ENCODE data around the gene SH3BGRL.
A peak's percentile ranks its signal among the peaks of the same experiment; 100 is the strongest.

Gene SH3BGRL

DNA sequence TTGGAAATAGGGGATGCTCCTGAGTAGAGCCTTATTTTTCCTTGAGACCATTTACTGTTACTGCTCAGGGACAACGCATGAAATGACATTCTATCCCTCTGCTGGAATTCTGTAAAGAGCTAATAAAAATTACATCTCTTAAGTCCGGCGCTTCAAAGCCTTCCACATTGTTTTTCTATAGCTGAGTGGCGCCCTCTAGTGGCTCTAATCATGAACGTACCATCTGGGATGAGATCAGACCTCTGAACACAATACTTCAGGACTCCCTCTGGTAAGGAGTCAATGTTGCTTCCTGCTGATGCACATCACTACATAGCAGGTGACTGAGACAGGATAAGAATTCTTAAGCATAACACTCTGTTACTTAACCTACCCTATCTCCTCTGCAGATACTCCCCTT lies 6.2 kb upstream of the SH3BGRL start:
- H3K4me1 ChIP-seq (ENCODE audit: control insufficient read depth, insufficient read depth, low read depth, low read length), result no peaks in the 10 kb centered on the region
- no peak overlapping the region for H4K91ac ChIP-seq (ENCODE audit: low read length)
- H3K9ac ChIP-seq (ENCODE audit: low read length), result no peak overlapping the region
- no peak overlapping the region for H3K18ac ChIP-seq (ENCODE audit: low read depth in 1 of 2, low read length in 2 of 2)
- H3K4ac ChIP-seq (ENCODE audit: low read depth in 1 of 2, low read length in 2 of 2), result no peak overlapping the region
- 15% methylated on average over 5 of the region's 5 CpGs for WGBS
- H2BK5ac ChIP-seq (ENCODE audit: low read depth, low read length, poor library complexity, severe bottlenecking), result no peak overlapping the region
- no peaks in the 10 kb centered on the region for H3K36me3 ChIP-seq (ENCODE audit: control insufficient read depth in 1 of 2, insufficient read depth in 2 of 2, low read depth in 1 of 2, low read length in 2 of 2)
- no peaks in the 10 kb centered on the region for H3K9me3 ChIP-seq (ENCODE audit: control insufficient read depth, low read length)
- no peak overlapping the region for H2BK120ac ChIP-seq (ENCODE audit: low read depth, low read length)
- peak; percentile 46 for DNase-seq
- no peak overlapping the region for H2BK15ac ChIP-seq (ENCODE audit: low read depth, poor library complexity, severe bottlenecking)
- no peak overlapping the region for H2AFZ ChIP-seq (ENCODE audit: low read depth, low read length)
- H4K8ac ChIP-seq (ENCODE audit: low read length), result no peak overlapping the region
- no peak overlapping the region for H3K23ac ChIP-seq (ENCODE audit: low read length in 2 of 2)
- no peaks in the 10 kb centered on the region for H3K27me3 ChIP-seq (ENCODE audit: control insufficient read depth in 1 of 2, insufficient read depth in 1 of 2, low read length in 2 of 2)
- H3K27ac ChIP-seq (ENCODE audit: low read length, poor library complexity, severe bottlenecking), result no peak overlapping the region
- no peak overlapping the region for H3K14ac ChIP-seq (ENCODE audit: low read length in 2 of 2)
- no peaks in the 10 kb centered on the region for H3K79me1 ChIP-seq (replicated peaks; ENCODE audit: low read length, poor library complexity, severe bottlenecking)
- no peak overlapping the region for H2BK12ac ChIP-seq (ENCODE audit: low read length in 2 of 2)
- no peak overlapping the region for H2AK5ac ChIP-seq (ENCODE audit: low read length, severe bottlenecking)
- no peak overlapping the region for H3K4me2 ChIP-seq (ENCODE audit: low read length, poor library complexity, severe bottlenecking)
- H3K4me3 ChIP-seq (ENCODE audit: insufficient read depth in 1 of 2, low read depth in 1 of 2, low read length in 2 of 2), result no peak overlapping the region

GRCh38 chrX:81201071-81201470 lies 831 bp upstream of the SH3BGRL start:
- Histone ChIP-seq H2BK120ac (ENCODE audit: low read depth, low read length) (no peak overlapping the region), H3K4me2 (ENCODE audit: low read length, poor library complexity, severe bottlenecking) (peak overlapping the region; percentile 34), H3K14ac (ENCODE audit: low read length in 2 of 2) (no peak overlapping the region), H3K4me1 (ENCODE audit: control insufficient read depth, insufficient read depth, low read depth, low read length) (no peaks in the 10 kb centered on the region), H3K79me1 (replicated peaks; ENCODE audit: low read length, poor library complexity, severe bottlenecking) (no peaks in the 10 kb centered on the region), H2BK12ac (ENCODE audit: low read length in 2 of 2) (no peak overlapping the region), H3K18ac (ENCODE audit: low read depth in 1 of 2, low read length in 2 of 2) (no peak overlapping the region), H2AFZ (ENCODE audit: low read depth, low read length) (no peak overlapping the region), H3K27ac (ENCODE audit: low read length, poor library complexity, severe bottlenecking) (peak overlapping the region; percentile 83), H3K4me3 (ENCODE audit: insufficient read depth in 1 of 2, low read depth in 1 of 2, low read length in 2 of 2) (peak overlapping the region in 1 of 2 experiments; percentile 93), H3K36me3 (ENCODE audit: control insufficient read depth in 1 of 2, insufficient read depth in 2 of 2, low read depth in 1 of 2, low read length in 2 of 2) (no peaks in the 10 kb centered on the region), H3K9ac (ENCODE audit: low read length) (peak overlapping the region; percentile 95), H2BK15ac (ENCODE audit: low read depth, poor library complexity, severe bottlenecking) (no peak overlapping the region), H3K27me3 (ENCODE audit: control insufficient read depth in 1 of 2, insufficient read depth in 1 of 2, low read length in 2 of 2) (no peaks in the 10 kb centered on the region), H2AK5ac (ENCODE audit: low read length, severe bottlenecking) (no peak overlapping the region), H3K9me3 (ENCODE audit: control insufficient read depth, low read length) (no peaks in the 10 kb centered on the region), H2BK5ac (ENCODE audit: low read depth, low read length, poor library complexity, severe bottlenecking) (no peak overlapping the region), H3K23ac (ENCODE audit: low read length in 2 of 2) (no peak overlapping the region), H3K4ac (ENCODE audit: low read depth in 1 of 2, low read length in 2 of 2) (no peak overlapping the region), H4K91ac (ENCODE audit: low read length) (no peak overlapping the region), H4K8ac (ENCODE audit: low read length) (no peak overlapping the region)
- 33% methylated on average over 1 of the region's 1 CpG for WGBS
- peak; percentile 14 for DNase-seq

GRCh38 chrX:81202456-81202819 lies 536 bp downstream of the SH3BGRL start:
- H2AK5ac ChIP-seq (ENCODE audit: low read length, severe bottlenecking), result no peak overlapping the region
- H3K4me3 ChIP-seq (ENCODE audit: insufficient read depth in 1 of 2, low read depth in 1 of 2, low read length in 2 of 2), result peak overlapping the region in 1 of 2 experiments; percentile 93
- peak overlapping the region; percentile 95 for H3K9ac ChIP-seq (ENCODE audit: low read length)
- H2AFZ ChIP-seq (ENCODE audit: low read depth, low read length), result no peak overlapping the region
- H3K9me3 ChIP-seq (ENCODE audit: control insufficient read depth, low read length), result no peaks in the 10 kb centered on the region
- H3K4me2 ChIP-seq (ENCODE audit: low read length, poor library complexity, severe bottlenecking), result peak overlapping the region; percentile 31
- H2BK12ac ChIP-seq (ENCODE audit: low read length in 2 of 2), result no peak overlapping the region
- 3% methylated on average over 8 of the region's 8 CpGs for WGBS
- no peak overlapping the region for H3K14ac ChIP-seq (ENCODE audit: low read length in 2 of 2)
- DNase-seq, result no peak
- no peak overlapping the region for H4K91ac ChIP-seq (ENCODE audit: low read length)
- no peak overlapping the region for H4K8ac ChIP-seq (ENCODE audit: low read length)
- H3K27me3 ChIP-seq (ENCODE audit: control insufficient read depth in 1 of 2, insufficient read depth in 1 of 2, low read length in 2 of 2), result no peaks in the 10 kb centered on the region
- no peak overlapping the region for H2BK120ac ChIP-seq (ENCODE audit: low read depth, low read length)
- H3K27ac ChIP-seq (ENCODE audit: low read length, poor library complexity, severe bottlenecking), result peak overlapping the region; percentile 88
- no peaks in the 10 kb centered on the region for H3K36me3 ChIP-seq (ENCODE audit: control insufficient read depth in 1 of 2, insufficient read depth in 2 of 2, low read depth in 1 of 2, low read length in 2 of 2)
- H3K79me1 ChIP-seq (replicated peaks; ENCODE audit: low read length, poor library complexity, severe bottlenecking), result no peaks in the 10 kb centered on the region
- H3K4ac ChIP-seq (ENCODE audit: low read depth in 1 of 2, low read length in 2 of 2), result no peak overlapping the region
- H3K23ac ChIP-seq (ENCODE audit: low read length in 2 of 2), result no peak overlapping the region
- H2BK5ac ChIP-seq (ENCODE audit: low read depth, low read length, poor library complexity, severe bottlenecking), result no peak overlapping the region
- H2BK15ac ChIP-seq (ENCODE audit: low read depth, poor library complexity, severe bottlenecking), result no peak overlapping the region
- no peaks in the 10 kb centered on the region for H3K4me1 ChIP-seq (ENCODE audit: control insufficient read depth, insufficient read depth, low read depth, low read length)
- H3K18ac ChIP-seq (ENCODE audit: low read depth in 1 of 2, low read length in 2 of 2), result no peak overlapping the region

DNA sequence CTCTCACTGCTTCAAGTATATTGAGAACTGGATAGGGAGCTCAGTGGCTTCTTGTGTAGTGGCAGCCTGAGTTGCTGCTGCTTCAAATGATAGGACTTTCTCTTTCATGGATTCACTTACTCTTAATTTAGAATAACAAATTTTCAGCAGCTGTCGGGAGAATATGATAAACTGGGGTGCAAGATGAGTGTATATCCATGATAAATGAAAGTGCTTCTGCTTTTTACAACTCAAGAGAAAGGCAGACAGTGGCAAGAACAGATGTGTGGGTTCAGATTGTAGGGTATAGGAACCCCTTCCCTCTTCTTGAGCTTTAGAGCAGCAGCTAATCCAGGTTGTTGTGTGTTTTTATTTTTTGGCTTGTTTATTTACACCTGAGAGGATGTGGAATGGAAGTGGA lies 1.0 kb downstream of the SH3BGRL start:
- Histone ChIP-seq H3K36me3 (ENCODE audit: control insufficient read depth in 1 of 2, insufficient read depth in 2 of 2, low read depth in 1 of 2, low read length in 2 of 2) (no peaks in the 10 kb centered on the region), H3K27me3 (ENCODE audit: control insufficient read depth in 1 of 2, insufficient read depth in 1 of 2, low read length in 2 of 2) (no peaks in the 10 kb centered on the region), H2AK5ac (ENCODE audit: low read length, severe bottlenecking) (no peak overlapping the region), H4K91ac (ENCODE audit: low read length) (no peak overlapping the region), H3K4me2 (ENCODE audit: low read length, poor library complexity, severe bottlenecking) (no peak overlapping the region), H2BK5ac (ENCODE audit: low read depth, low read length, poor library complexity, severe bottlenecking) (no peak overlapping the region), H3K4ac (ENCODE audit: low read depth in 1 of 2, low read length in 2 of 2) (no peak overlapping the region), H3K4me3 (ENCODE audit: insufficient read depth in 1 of 2, low read depth in 1 of 2, low read length in 2 of 2) (peak overlapping the region in 1 of 2 experiments; percentile 93), H3K9ac (ENCODE audit: low read length) (peak overlapping the region; percentile 95), H3K4me1 (ENCODE audit: control insufficient read depth, insufficient read depth, low read depth, low read length) (no peaks in the 10 kb centered on the region), H3K9me3 (ENCODE audit: control insufficient read depth, low read length) (no peaks in the 10 kb centered on the region), H4K8ac (ENCODE audit: low read length) (no peak overlapping the region), H2BK120ac (ENCODE audit: low read depth, low read length) (no peak overlapping the region), H3K23ac (ENCODE audit: low read length in 2 of 2) (no peak overlapping the region), H2AFZ (ENCODE audit: low read depth, low read length) (no peak overlapping the region), H2BK12ac (ENCODE audit: low read length in 2 of 2) (no peak overlapping the region), H3K14ac (ENCODE audit: low read length in 2 of 2) (no peak overlapping the region), H2BK15ac (ENCODE audit: low read depth, poor library complexity, severe bottlenecking) (no peak overlapping the region), H3K18ac (ENCODE audit: low read depth in 1 of 2, low read length in 2 of 2) (no peak overlapping the region), H3K79me1 (replicated peaks; ENCODE audit: low read length, poor library complexity, severe bottlenecking) (no peaks in the 10 kb centered on the region), H3K27ac (ENCODE audit: low read length, poor library complexity, severe bottlenecking) (no peak overlapping the region)
- 56% methylated on average over 1 of the region's 1 CpG for WGBS
- no peak for DNase-seq

Measured in mesenchymal stem cell (in vitro differentiated cells and primary cell).